ENCODE data around the gene CD22.

CD22 gene

GRCh38 chr19:35295792-35296462, 33.1 kb upstream of the CD22 start:
- no peak for DNase-seq (ENCODE audit: extremely low read depth in 1 of 2, low read depth in 1 of 2)

DNA sequence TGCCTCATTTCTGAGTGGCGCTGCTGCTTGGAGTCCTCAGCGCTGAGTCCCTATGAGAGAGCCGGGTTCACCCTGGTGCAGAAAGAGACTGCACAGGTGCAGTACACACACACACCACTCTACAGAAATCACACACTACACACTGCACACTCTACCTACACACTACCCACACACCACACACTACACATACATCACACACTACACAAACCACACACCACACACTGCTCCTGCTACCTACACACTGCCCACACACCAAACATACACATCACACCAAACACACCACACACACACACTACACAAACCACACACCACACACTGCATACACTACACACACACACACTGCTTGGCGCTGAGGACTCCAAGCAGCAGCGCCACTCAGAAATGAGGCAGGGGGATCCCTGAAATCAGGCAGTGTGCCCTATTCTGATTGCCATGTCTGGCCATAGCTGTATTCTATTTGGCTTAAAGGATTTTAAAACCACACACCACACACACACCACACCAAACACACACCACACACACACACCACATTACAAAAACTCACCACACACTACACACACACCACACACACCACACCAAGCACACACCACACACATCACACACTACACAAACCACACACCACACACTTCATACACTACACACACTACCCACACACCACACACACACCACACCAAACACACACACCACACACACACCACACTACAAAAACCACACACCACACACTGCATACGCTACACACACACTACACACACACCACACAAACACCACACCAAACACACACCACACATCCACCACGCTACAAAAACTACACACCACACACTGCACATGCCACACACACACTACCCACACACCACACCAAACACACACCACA, 32.1 kb upstream of the CD22 start:
- no peak for DNase-seq (ENCODE audit: extremely low read depth in 1 of 2, low read depth in 1 of 2)

DNA sequence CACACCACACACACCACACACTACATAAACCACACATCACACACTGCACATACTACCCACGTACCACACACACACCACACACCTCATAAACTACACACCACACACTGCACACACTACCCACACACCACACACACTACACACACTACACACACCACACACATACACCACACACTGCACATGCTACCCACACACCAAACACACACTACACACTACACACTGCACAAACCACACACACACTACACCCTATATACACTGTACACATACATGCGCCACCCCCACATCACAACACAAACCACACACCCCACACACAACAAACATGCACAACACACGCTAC, 31.5 kb upstream of the CD22 start:
- DNase-seq (ENCODE audit: extremely low read depth in 1 of 2, low read depth in 1 of 2), result no peak

DNA sequence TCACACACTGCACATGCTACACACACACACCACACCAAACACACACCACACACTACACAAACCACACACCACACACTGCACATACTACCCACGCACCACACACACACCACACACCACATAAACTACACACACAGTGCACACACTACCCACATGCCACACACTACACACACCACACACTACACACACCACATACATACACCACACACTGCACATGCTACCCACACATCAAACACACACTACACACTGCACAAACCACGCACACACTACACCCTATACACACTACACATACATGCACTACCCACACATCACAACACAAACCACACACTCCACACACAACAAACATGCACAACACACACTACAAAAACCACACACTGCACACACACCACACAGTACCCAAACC, 31.1 kb upstream of the CD22 start:
- no peak for DNase-seq (ENCODE audit: extremely low read depth in 1 of 2, low read depth in 1 of 2)

GRCh38 chr19:35298561-35298972, 30.4 kb upstream of the CD22 start:
- DNase-seq (ENCODE audit: extremely low read depth in 1 of 2, low read depth in 1 of 2), result no peak

DNA sequence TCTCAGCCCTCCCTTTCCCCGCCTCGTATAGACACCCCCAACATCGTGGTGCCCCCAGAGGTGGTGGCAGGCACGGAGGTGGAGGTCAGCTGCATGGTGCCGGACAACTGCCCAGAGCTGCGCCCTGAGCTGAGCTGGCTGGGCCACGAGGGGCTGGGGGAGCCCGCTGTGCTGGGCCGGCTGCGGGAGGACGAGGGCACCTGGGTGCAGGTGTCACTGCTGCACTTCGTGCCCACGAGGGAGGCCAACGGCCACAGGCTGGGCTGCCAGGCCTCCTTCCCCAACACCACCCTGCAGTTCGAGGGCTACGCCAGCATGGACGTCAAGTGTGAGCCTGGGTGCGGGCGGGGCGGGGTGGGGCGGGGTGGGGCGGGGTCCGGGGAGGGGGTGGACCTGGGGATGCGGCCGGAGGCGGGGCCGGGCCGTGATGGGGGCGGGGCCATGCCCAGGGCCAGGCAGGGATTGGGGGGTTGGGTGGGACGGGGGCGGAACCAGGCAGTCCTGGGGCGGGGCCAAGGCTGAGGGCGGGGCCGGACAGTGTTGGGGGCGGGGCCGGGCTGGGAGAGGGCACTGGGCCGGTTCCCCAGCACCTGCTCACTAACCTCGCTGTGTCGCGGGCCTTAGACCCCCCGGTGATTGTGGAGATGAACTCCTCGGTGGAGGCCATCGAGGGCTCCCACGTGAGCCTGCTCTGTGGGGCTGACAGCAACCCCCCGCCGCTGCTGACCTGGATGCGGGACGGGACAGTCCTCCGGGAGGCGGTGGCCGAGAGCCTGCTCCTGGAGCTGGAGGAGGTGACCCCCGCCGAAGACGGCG, 29.3 kb upstream of the CD22 start:
- no peak for DNase-seq (ENCODE audit: extremely low read depth in 1 of 2, low read depth in 1 of 2)

DNA sequence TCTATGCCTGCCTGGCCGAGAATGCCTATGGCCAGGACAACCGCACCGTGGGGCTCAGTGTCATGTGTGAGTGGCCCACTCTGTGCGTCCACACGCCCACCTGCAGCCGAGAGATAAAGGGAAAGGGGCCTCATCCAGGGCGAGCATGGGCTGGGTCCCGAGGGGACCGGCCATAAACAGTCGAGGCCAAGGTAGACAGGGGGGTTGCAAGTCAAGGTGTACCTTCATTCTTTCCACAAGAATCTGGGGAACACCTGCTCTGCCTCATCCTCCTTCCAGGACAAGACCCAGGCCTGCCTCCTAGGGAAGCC, 28.7 kb upstream of the CD22 start:
- DNase-seq (ENCODE audit: extremely low read depth in 1 of 2, low read depth in 1 of 2), result no peak

DNA sequence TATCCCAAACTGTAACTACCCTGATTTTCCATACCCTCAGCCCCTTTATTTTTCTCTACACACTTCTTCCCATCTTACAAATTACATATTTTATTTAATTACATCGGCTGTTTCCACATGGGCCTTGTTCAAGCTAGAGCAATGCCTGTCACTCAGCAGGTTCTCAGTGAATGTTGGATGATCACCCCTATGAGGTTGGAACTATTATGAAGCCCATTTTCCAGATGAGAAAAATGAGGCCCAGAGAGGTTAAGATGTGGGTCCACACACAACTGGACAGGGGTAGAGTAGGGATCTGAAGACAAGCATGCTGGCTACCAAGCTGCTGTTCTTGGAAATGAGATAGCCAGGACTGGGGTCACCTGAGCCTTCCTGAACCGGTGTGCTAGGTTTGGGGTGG, 27.0 kb upstream of the CD22 start:
- no peak for DNase-seq (ENCODE audit: extremely low read depth in 1 of 2, low read depth in 1 of 2)

DNA sequence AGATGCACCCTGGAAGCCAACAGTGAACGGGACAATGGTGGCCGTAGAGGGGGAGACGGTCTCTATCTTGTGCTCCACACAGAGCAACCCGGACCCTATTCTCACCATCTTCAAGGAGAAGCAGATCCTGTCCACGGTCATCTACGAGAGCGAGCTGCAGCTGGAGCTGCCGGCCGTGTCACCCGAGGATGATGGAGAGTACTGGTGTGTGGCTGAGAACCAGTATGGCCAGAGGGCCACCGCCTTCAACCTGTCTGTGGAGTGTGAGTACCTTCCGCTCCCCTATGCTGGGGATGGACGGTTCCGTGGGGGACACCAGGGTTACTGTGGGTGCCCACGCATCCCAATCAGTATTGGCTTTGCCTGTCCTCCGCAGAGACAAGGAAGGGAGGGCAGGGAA, 26.5 kb upstream of the CD22 start:
- DNase-seq (ENCODE audit: extremely low read depth in 1 of 2, low read depth in 1 of 2), result no peak

- no peak for DNase-seq (ENCODE audit: extremely low read depth in 1 of 2, low read depth in 1 of 2)
These were observed 25.6 kb upstream of the CD22 start for GRCh38 chr19:35303357-35303915.

DNA sequence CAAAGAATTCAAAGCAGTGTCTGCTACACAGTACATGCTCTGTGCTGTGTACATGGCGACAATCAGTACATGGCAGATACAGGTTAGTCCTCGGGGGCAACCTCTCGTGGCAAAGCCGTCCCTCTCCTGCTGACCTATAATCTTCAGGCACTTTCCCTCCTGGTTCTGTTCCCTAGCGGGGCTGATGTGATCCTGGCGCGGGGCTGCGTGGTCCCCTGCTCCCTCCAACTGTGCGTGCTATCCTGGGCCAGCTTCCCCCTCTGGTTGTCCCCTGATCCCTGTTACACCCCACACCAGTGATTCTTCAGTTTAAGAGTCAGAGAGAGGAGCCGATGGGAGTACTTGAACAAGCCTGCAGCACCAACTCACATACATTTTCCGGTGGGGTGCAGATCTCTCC, 25.0 kb upstream of the CD22 start:
- DNase-seq (ENCODE audit: extremely low read depth in 1 of 2, low read depth in 1 of 2), result no peak

DNA sequence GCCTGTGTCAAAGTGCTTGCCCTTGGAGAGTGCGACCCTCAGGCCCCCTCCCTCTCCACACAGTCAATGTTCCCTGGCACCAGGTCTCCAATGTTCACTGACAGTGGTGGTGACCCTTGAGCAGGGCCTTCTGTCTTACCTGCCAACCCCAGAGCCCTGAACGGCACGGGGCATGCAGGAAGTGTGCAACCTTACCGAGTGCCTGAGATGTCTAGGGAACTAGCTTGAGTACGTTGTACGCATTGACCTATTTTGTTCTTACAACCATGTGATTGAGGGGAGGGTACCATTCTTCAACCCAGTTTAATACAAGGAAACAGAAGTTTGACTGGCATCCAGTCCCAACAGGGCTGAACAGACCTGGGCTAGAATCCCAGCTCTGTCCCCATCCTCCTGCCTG, 23.8 kb upstream of the CD22 start:
- DNase-seq (ENCODE audit: extremely low read depth in 1 of 2, low read depth in 1 of 2), result no peak

DNA sequence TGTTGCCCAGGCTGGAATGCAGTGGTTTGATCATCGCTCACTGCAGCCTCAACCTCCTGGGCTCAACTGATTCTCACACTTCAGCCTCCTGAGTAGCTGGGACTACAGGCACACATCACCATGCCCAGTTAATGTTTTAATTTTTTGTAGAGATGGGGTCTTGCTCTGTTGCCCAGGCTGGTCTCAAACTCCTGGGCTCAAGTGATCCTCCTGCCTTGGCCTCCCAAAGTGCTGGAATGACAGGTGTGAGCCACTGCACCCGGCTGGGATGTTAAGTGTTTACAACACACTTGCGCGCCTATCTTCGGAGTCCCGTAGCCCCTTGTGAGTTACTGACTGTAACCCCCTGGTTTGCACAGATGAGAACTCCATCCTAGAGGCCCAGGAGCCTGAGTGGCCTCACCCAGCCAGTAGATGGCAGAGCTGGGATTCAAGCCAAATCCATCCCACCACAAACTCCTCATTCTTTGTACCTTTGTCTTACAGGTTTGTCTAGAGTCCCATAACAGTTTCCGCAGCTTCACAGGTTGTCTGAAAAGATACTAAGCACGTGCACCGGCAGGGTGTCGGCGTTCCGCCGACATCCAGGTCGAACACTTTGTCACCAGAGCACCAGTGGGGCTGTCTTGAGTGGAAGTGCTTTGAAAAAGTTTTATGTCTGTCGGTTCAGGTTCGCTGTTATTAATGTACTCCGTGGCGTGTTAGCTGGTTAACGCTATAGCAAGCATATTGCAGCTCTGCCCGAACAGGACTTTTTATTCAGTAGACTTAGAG, 22.3 kb upstream of the CD22 start:
- DNase-seq (ENCODE audit: extremely low read depth in 1 of 2, low read depth in 1 of 2), result no peak

DNA sequence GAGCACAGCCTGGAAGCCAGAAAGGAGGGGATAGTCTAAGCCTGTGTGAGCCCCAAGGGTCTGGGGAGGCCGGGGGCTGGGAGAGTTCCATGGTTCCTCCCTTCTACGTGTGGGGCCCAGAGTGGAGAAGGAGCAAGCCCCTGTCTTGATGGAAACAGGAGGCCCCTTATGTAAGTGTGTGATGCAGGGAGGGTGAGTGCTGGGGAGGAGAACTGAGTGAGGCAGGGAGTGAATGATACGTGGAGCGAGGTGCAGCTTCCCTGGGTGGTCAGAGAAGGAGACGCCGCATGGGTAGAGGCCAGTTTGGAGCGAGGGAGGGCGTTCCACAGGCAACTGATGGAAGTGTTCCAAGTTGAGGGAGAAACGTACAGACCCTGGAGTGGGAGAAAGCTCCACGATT, 21.1 kb upstream of the CD22 start:
- no peak for DNase-seq (ENCODE audit: extremely low read depth in 1 of 2, low read depth in 1 of 2)

GRCh38 chr19:35308910-35309309, 20.1 kb upstream of the CD22 start:
- no peak for DNase-seq (ENCODE audit: extremely low read depth in 1 of 2, low read depth in 1 of 2)

DNA sequence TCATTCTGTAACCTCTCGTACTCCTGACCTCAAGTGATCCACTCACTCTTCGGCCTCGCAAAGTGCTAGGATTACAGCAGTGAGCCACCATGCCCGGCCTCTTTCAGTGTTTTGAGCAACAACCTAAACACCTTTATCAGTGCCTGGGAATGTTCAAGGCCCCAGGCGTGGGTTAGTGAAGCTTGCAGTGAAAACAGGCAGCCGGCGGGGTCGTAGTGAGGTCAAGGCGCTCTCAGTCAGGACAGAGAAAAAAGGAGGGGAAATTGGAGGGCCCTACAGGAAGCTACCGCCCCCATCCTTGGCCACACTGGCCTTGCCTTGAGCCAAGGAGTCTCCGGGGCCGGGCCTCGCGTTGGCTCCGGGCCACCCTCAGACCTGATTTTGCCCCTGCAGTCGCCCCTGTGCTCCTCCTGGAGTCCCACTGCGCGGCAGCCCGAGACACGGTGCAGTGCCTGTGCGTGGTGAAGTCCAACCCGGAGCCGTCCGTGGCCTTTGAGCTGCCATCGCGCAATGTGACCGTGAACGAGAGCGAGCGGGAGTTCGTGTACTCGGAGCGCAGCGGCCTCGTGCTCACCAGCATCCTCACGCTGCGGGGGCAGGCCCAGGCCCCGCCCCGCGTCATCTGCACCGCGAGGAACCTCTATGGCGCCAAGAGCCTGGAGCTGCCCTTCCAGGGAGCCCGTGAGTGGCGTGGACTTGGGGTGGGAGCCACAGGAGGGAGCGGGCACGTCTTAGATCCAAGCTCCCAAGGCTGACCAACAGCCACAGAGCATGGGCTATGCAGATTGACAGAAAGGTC, 19.3 kb upstream of the CD22 start:
- no peak for DNase-seq (ENCODE audit: extremely low read depth in 1 of 2, low read depth in 1 of 2)

DNA sequence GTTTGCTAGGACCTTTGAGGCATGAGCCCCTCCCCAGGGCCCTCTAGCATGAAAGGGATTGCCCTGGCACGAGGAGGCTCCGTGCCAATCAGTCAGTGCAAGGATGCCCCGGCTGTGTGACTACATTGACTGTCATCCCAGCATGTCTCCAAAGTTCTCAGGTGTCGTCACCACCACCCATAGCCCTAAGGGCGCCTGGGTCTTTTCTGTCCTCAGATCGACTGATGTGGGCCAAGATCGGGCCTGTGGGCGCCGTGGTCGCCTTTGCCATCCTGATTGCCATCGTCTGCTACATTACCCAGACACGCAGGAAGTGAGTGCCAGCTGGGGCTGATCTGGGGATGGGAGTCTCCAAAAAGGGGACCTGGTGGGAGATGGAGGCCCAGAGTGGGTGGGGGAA, 18.7 kb upstream of the CD22 start:
- DNase-seq (ENCODE audit: extremely low read depth in 1 of 2, low read depth in 1 of 2), result no peak

GRCh38 chr19:35310811-35311465, 18.0 kb upstream of the CD22 start:
- no peak for DNase-seq (ENCODE audit: extremely low read depth in 1 of 2, low read depth in 1 of 2)

DNA sequence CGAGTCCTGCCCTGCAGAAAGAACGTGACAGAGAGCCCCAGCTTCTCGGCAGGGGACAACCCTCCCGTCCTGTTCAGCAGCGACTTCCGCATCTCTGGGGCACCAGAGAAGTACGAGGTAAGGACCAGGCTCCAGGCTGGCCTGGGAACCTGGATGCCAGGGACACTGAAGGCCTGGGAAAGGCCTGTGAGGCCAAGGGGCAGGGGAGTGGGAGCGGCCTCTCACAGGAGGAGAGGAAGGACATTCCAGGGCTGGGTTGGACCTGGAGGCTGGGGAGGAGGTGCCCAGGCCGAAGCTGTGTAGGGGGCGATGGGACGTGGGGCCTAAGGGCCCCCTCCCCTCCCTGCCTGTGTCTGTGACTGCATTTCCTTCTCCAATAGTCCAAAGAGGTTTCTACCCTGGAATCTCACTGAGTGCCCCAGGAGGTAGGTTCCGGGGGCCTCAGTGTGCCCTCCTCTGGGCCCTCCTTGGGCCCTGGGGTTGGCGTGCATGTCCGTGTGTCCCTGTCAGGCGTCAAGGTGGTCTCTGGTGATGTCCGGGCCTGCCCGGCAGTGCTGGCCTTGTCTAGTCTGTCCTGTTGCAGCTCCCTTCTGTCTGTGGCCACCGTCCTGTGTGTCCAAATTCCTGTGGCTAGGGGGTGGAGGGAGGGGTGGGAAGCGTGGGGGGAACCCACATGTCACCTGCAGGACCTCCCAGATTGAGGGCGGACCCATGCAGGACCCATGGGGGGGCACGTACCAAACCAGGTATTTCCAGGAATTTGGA, 16.9 kb upstream of the CD22 start:
- DNase-seq (ENCODE audit: extremely low read depth in 1 of 2, low read depth in 1 of 2), result no peak

Data from stimulated activated CD8-positive, alpha-beta memory T cell treated with anti-CD3 and anti-CD28 coated beads, Interleukin-7, amount 100 ng/mL, for 48 hours (primary cell).